LNCAP (cell line): ENCODE data around the gene TBX5.

Experiments used
- CTCF ChIP-seq: fragments of 450-650 bp; IDR thresholded peaks from 2 replicates; pipeline ENCODE4 v1.5.1; 2017; ENCODE audit warnings: mild to moderate bottlenecking

Gene TBX5

DNA sequence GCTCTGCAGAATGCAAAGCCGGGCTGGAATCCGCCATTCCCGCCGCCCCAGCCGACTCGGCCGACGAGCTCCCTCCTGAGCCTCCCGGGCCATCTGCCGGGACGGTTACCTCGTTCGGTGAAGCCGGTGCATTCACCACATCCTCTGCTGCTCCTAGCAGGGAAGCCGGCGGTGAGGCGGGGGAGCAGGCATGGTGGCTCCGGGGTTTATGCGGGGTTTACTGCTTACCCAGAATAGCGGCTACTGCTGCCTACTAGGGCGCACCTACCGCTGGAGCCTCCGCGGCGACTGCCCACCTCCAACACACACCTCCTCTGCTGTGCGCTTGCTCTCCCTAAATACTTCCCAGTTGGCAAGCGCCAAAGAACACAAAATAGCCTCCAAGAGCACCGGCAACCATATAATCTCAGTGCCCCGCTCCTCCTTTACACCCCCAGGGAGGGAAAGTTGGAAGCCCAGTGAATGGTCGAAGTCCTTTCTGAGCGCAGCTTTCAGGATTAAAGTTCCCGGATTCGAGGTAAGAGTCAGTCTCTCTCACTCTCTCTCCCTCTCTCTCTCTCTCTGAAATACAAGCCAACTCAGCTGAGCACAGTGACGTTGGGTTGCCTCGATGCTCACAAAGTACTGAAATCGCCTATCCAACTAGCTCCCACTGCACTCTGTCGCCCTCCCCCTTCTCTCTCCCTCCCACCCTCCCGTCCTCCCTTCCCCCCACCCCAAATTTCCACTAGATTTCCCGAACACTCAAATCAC is at the start of gene TBX5:
Gene TBX5 (minus strand): TSS at position 626 of the 753 bp plus-strand sequence. CDS start 2,246 bp downstream, outside the sequence.
- TF ChIP-seq CTCF = no peak

DNA sequence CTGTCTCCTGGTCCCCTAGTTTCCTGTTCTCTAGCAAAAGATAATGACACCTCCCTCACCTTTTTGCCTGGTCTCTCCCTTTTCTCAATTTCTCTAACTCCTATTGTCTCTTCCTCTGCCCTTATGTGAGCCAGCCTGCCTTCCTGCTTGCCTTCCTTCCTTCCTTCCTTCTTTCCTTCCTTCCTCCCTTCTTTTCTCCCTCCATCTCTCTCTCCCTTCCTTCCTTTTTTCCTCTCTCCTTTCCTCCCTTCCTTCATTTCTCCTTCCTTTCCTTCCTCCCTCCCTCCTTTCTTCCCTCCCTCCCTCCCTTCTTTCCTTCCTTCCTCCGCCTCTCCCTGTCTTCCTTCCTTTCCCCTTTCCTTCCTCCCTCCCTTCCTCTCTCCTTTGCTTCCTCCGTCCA is 45.7 kb upstream of the TBX5 start:
- TF ChIP-seq CTCF = no peak

GRCh38 chr12:114450515-114451300 is 44.8 kb upstream of the TBX5 start:
- no peak for TF ChIP-seq CTCF

DNA sequence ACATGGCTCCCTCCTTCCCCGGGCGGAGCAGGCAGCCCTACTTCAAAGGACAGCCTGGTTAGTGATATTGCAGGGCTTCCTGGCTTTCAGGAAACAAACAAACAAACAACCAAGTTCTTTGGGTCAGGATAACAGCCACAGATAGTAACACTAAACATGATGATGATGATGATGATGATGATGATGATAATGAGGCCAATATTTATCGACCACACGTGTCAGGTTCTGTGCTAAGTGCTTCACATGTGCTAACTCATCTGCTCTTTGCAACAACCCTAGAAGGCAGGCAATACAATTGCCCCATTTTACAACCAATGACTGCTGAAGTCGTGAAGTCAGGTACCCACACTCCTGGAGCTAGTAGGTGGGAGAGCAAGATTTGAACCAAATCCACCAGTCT is 44.1 kb upstream of the TBX5 start:
- no peak for TF ChIP-seq CTCF

DNA sequence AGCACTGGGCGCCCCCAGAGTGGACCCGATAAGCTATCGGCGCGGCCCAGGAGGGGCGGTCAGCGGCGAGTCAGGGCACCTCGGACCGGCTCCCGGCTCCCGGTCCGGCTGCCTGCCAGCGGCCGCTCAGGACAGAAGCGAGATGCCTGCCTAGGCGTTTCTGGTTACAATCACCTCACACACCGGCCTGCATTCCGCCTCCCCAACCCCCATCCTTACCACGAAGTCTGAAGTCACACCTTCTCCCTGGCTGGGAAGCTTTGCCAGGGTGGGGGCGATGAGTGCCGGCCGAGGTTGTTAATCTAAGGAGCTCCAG is 42.6 kb upstream of the TBX5 start:
- no peak for TF ChIP-seq CTCF

GRCh38 chr12:114447799-114448617 is 42.1 kb upstream of the TBX5 start:
- TF ChIP-seq CTCF = no peak

DNA sequence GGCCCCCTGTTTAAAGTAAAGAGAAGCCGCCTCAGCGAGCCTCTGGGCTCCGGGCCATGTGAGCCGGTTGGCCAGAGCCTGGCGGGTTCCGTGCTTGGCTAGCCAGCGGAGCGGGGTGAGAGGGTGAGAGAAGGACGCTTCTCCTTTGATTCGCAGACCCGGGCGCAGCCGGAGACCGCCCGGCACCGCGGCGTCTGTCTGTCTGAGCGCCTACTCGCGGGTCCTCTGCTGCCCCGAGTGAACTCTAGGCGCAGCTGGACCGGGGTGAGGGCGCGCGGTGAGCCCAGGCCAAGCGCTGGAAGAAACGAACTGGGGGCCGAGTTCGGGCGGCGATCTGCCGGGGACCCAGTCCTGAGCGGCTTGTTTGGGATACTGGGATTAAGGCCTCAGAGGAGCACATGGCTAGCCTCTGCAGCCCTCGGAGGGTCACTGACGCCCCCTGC is 41.4 kb upstream of the TBX5 start:
- TF ChIP-seq CTCF = no peak
